CD4-positive, alpha-beta T cell treated with Interleukin-4 for 1 hour (primary cell): ENCODE results near the gene TMIGD3.
A peak's percentile ranks its signal among the peaks of the same experiment; 100 is the strongest.

Experiments
- DNase-seq, 2 donors: peaks; one replicate each; pipeline ENCODE4 v3.0.0-alpha.2; 2020 to 2022

Gene TMIGD3

GRCh38 chr1:111507411-111508201 lies 4.2 kb upstream of the TMIGD3 start:
- peak; percentile 78 to 85 for DNase-seq

DNA sequence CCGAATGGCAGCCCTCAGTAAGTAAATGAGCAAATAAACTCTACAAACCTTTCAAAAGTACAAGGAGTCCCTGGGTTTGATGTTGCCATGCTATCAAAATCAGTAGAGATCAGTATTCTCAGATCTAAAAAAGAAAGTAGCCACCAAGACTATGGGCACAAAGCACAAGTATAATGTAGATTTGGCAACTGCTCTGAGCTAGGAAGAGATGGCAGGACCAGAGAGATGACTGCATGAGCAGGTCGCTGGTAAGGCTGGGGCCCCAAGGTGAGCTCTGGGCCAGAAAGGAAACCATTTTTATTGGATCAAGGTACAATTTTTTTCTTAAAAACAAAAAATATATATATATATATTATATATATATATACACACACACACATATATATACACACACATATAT lies 3.1 kb upstream of the TMIGD3 start:
- DNase-seq, result no peak

- peak; percentile 24 to 70 for DNase-seq
These were observed 2.2 kb upstream of the TMIGD3 start for GRCh38 chr1:111505641-111506119.

GRCh38 chr1:111504097-111504496 lies 664 bp upstream of the TMIGD3 start:
- DNase-seq, result no peak

DNA sequence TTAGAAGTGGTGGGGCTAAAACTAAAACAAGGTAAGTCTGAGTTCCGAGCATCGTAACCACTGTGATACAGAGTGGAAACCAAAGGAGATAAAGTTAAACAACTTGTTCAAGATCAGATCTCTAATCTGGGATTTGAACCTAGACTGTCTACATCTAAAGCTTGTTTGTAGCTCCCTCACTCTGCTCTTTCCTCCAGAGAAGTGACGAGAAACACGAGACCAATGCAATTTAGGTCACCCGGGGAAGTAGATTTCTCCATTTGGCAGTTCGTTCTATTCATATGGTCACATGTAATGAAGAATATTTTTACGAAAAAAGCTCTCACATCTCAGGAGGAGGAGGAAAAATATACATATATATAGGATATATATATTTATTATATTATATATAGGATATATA lies 1.8 kb downstream of the TMIGD3 start:
- no peak for DNase-seq

GRCh38 chr1:111499026-111499785 lies 4.2 kb downstream of the TMIGD3 start:
- DNase-seq, result no peak

DNA sequence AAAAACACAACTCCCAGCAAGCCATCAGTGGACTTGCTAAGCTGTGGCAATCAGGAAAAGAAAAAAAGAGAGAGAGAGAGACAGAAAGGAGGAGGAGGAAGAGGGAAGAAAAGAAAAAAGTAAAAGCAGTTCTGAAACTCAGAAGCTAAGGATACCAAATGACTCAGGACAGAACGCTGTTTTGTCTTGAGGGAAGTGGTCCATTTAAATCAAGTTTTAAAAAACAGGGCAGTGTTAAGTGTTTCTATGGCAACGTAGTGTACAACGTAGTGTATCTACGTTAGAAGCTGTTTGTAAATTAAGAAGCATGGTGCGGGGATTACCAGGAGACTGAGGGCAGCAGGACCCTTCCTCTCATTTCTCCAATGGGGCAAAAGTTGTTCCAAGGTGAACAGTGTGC lies 5.8 kb downstream of the TMIGD3 start:
- no peak for DNase-seq

DNA sequence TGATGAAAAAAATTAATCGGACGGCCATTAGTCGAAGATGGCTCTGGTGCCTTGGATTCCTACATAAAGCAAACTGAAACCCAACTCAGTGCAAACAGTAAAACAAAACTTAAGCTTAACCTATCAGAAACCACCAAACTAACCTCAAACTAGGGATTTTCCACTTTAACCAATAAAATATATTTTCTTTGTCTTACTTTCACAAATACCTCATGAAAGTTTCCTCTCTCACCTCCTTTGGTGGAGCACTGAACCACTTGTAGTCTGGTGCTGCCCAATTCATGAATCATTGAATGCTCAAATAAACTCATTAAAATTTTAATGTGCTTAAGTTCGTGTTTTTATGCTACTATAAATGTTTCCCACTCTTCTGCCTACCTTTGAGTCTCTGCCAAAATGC lies 7.0 kb downstream of the TMIGD3 start:
- DNase-seq, result no peak

DNA sequence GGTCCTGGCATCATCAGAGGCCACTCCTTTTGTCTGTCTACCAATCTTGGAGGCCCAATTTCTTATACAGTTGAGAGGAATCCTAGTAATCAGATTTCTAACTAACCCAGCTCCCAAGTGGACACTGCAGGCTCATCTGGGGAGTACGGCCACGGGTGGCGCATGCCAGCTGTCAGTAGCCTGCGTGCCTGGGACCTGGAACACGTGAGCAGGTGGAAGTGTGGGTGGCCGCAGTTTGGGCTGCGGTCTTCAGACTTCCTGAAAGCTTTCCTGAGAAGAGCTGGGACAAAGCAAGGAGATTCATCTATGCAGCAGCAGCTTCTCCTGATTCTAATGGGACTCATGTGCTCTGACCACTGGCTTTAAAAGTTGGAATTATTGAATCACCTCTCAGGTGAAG lies 12.4 kb downstream of the TMIGD3 start:
- DNase-seq, result no peak

GRCh38 chr1:111490220-111490619 lies 13.2 kb downstream of the TMIGD3 start:
- DNase-seq, result no peak

- no peak for DNase-seq
These were observed 13.8 kb downstream of the TMIGD3 start for GRCh38 chr1:111489604-111490003.

DNA sequence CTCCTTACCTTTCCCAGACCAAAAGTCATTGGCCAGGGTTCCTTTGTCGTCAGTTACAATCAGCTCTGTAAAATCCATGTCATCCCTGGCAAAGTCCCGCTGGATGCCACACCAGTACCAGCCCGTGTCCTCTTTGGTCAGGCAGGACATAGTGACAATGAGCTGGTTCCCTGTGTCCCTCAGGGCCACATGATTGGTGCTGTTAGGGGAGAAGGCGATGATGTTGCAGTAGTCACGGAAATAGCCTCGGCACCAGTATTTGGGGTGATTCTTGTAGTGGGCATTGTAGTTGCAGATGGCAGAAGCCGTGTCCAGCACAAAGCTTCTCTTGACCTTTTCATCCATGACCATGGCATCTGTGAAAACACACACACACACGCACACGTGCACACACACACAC lies 14.8 kb downstream of the TMIGD3 start:
- no peak for DNase-seq

GRCh38 chr1:111487133-111487532 lies 16.3 kb downstream of the TMIGD3 start:
- no peak for DNase-seq

GRCh38 chr1:111486431-111486830 lies 17.0 kb downstream of the TMIGD3 start:
- no peak for DNase-seq

DNA sequence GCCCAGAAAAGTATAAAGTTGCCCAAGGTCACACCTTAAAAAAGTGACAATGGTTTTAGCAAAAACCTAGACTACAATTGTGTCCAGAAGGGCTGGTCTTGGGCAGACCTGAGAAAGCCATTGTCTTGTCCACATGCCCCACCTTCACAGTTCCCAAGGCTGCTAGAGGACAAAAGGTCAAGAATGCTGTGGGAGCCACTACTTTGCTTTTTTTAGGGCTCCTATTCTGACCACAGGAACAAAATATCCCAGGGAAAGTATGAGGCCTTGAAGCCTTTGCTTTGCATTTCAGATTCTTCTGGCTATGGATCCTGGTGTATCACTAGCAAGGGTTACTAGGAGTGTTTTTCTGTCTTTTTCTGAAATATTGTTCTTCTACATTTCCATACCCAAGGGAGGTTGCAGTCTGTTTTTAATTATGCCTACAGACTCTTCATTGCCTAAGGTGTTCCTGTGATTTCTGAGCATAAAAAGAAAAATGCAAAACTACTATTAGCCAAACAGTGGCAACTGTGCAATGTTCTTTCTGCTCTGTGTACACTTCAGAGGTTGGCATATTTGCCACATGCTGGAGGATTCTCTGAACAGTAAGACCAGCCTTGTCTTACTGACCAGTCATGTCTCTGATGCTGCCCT lies 18.9 kb downstream of the TMIGD3 start:
- DNase-seq, result no peak

GRCh38 chr1:111483876-111484275 lies 19.6 kb downstream of the TMIGD3 start:
- no peak for DNase-seq

GRCh38 chr1:111483166-111483565 lies 20.3 kb downstream of the TMIGD3 start:
- no peak for DNase-seq

DNA sequence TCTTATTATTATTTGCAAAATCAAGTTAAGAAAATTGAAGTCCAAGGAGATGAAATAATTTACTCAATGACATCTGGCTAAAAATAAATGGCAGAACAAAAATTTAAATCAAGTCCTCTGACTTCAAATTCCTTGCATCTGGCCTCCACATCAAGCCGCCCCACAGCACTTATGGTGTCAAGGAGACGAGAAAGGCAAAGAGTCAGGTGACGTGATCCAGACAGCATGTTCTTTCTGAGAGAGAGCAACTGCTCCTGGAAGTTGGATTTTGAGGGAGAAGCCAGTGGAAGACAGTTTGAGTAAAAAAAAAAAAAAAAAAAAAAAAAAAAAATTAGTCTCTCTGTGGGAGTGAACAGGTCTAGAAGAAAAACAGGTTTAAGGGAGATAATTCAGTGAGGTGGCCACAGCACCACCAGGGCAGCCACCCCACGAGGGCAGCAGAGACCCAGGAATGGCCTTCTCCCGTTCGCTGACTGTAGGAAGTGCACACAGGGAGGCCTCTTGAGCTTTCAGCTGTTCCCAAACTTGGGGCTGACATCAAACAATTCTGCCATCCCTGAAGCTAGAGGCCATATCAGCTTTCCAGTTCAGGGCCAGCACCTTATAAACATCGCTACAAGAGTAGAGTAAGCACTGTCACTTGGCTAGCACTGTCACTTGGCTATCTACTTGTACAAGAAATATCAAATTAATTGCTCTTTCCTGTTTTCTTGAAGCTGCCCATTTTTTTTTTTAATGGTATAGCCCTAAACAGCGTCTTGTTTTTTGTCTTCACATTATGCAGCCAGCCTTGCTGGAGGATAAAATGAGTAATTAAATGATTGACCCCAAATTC lies 21.8 kb downstream of the TMIGD3 start:
- DNase-seq, result peak; percentile 68 to 75

DNA sequence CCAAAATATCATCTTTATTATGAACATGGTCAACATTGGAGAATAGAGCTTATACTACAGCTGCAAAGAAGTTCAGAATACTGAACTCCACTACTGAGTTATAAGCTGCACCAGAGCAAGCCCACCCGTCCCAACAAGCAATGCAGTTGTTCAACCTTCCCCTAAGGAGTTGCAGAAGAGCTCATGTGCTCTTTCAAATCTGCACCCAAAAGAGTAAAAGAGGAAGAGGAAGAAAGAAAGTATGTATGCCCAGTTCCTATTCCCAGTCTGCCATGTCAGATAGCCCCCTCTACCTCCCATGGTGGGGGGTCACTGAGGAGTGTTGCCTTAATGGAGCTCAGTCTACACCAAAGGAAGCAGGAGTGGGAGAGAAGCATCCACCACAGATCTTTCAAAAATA lies 22.8 kb downstream of the TMIGD3 start:
- no peak for DNase-seq

DNA sequence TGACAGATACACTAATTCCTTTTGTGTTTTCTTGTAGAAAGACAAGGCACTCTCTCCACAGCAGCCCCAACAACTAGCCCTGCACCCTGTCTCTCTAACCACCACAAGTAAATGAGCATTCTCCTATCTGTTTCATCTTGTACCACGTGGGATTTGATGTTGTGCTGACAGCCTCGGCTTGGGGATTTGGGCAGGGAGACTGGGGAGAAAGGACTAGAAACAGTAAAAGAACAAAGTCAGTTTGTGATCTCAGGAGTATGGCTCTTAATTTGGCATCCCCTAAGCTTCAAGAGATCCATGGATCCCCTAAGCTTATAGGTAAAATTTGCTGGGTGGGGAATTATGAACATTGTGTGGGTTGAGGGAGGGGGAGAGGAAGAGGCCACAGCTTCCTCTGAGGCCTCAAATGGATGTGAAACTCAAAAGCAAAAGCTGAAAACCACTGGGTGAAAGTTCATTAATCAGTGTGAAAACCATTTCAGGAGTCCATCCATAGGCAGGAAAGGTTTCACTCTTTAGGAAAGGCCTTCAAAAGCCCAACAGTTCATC lies 26.6 kb downstream of the TMIGD3 start:
- DNase-seq, result peak; percentile 38 to 66

DNA sequence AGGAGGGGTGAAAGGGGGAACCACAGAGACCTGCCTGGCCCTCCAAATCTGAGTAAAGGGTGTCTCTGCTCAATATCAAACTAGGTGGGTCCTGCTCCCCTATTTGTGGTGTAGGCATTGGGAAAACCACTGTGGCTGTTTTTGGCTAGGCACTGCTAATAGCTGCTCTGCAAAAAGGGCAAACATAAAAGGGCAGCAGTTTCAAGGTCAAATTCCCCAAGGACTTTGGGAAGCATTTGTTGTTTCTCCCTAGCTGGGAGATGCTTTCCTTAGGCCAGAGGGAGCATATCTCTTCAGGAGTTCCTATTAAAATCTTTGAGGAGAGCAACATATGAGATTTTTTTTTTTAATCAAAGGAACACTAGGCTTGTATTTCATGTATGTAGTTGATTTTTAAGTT lies 27.2 kb downstream of the TMIGD3 start:
- no peak for DNase-seq

DNA sequence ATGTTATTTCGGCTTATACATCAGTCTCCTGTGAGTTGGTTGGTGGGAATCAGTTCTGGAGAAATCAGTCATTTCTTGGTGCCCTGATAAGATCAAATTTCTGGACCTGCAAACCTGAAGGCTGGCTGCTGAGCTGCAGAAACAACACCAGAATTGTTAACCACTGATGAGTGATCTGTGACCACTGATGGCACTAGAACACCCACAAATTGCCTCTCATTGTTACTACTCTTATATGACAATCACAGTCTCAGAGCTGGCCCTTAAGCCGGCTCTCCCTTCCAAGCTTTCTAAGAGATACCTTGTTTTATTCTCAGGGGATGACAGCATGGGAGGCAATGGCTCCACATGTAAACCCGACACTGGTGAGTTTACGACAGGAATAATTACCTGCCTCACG lies 27.7 kb downstream of the TMIGD3 start:
- DNase-seq, result peak; percentile 21 to 55

GRCh38 chr1:111474521-111474920 lies 28.9 kb downstream of the TMIGD3 start:
- DNase-seq, result no peak
